ENCODE data around the gene MRPL41.

- TF ChIP-seq SUZ12 (IDR thresholded peaks at IDR 0.05; ENCODE audit: extremely low read depth, insufficient read depth, insufficient read length) (no peak), ZNF274 (IDR thresholded peaks at IDR 0.05; ENCODE audit: low read depth, low read length) (no peak)
These were observed 8.3 kb upstream of the MRPL41 start for GRCh38 chr9:137543237-137543963.
